Endothelial cell of umbilical vein (primary cell): Measurements from ENCODE around the gene KRTAP5-2. TPM values are rescaled to one million over a fixed set of nuclear protein-coding genes. Genes with fewer than 3 reads are reported as not detected.

ENCODE experiments used
- BruUV-seq: library from RNA; stranded (reverse); fragments of 400-500 nt; replicated peaks from 2 replicates; lab custom pipeline; 2021; lab: Mats Ljungman, UMichigan
- CTCF ChIA-PET: fragments of 300-600, 350-600 bp; sonication (Branson Sonifier 250); formaldehyde crosslinking; loops from one replicate; lab custom pipeline; 2021; ENCODE audit warnings: antibody characterized with exemption, inconsistent platforms; lab: Charles Lee
- POLR2A ChIA-PET: fragments of 300-600, 350-600 bp; sonication (Branson Sonifier 250); formaldehyde crosslinking; loops from one replicate; lab custom pipeline; 2021; ENCODE audit warnings: antibody characterized with exemption, inconsistent platforms; lab: Charles Lee
- DNase-seq: peaks from one replicate; pipeline ENCODE4 v3.0.0-alpha.2; 2011; ENCODE audit warnings: low read depth, low spot score
- FAIRE-seq: peaks from 2 replicates; lab custom pipeline; 2011; peaks lifted over from hg19 to GRCh38; lab: Jason Lieb, UNC
- H2AFZ ChIP-seq: 2 replicates; pipeline ENCODE4 v1.6.0; 2012; ENCODE audit warnings: low read depth, low read length, control low read depth, inconsistent platforms
- H3K27ac ChIP-seq: 2 replicates; pipeline ENCODE4 v1.5.1; 2011; ENCODE audit warnings: low read depth, mild to moderate bottlenecking, control low read depth, low read length, moderate library complexity; ENCODE audit not compliant: insufficient read depth
- H3K27me3 ChIP-seq, 2 experiments: 2 replicates each; pipeline versions ENCODE4 v1.6.0 to v1.6.1; 2011; ENCODE audit warnings: low read length in 2 of 2, mixed read lengths in 1 of 2; ENCODE audit not compliant: control insufficient read depth in 2 of 2, insufficient read depth in 2 of 2
- H3K36me3 ChIP-seq, 2 experiments: 2 replicates in 1 of 2; 3 replicates in 1 of 2; pipeline ENCODE4 v1.5.1; 2011; ENCODE audit warnings: low read length in 2 of 2, mild to moderate bottlenecking in 1 of 2, moderate library complexity in 1 of 2; ENCODE audit not compliant: control insufficient read depth in 2 of 2, insufficient read depth in 2 of 2; ENCODE audit errors: extremely low read depth in 1 of 2
- H3K4me1 ChIP-seq: 3 replicates; pipeline ENCODE4 v1.5.1; 2011; ENCODE audit warnings: mild to moderate bottlenecking, low read length; ENCODE audit not compliant: control insufficient read depth, insufficient read depth; ENCODE audit errors: extremely low read depth
- H3K4me2 ChIP-seq: 2 replicates; pipeline ENCODE4 v1.6.1; 2011; ENCODE audit warnings: low read length, control low read depth, mixed read lengths; ENCODE audit not compliant: insufficient read depth
- H3K4me3 ChIP-seq, 3 experiments: fragments of 200-600 bp in 1 of 3; sonication (generic), shearing (Covaris generic) in 1 of 3; replicated peaks in 1 of 3; 2 replicates each; pipeline ENCODE4 v1.5.1; 2011 to 2016; ENCODE audit warnings: control low read depth in 3 of 3, low read length in 3 of 3, mild to moderate bottlenecking in 2 of 3, inconsistent platforms in 1 of 3, low read depth in 1 of 3, moderate library complexity in 1 of 3; ENCODE audit not compliant: insufficient read depth in 1 of 3
- H3K79me2 ChIP-seq: 2 replicates; pipeline ENCODE4 v1.6.0; 2012; ENCODE audit warnings: low read length, inconsistent platforms; ENCODE audit not compliant: control insufficient read depth, insufficient read depth
- H3K9ac ChIP-seq: replicated peaks from 2 replicates; pipeline ENCODE3; 2011; ENCODE audit warnings: low read length, control low read depth; ENCODE audit not compliant: insufficient read depth; ENCODE audit errors: extremely low read depth
- H3K9me1 ChIP-seq: replicated peaks from 3 replicates; pipeline ENCODE4 v1.6.0; 2011; ENCODE audit warnings: mild to moderate bottlenecking, low read length; ENCODE audit not compliant: control insufficient read depth, insufficient read depth; ENCODE audit errors: extremely low read depth
- H3K9me3 ChIP-seq: replicated peaks from 2 replicates; pipeline ENCODE4 v1.5.1; 2012; ENCODE audit warnings: low read length, inconsistent platforms; ENCODE audit not compliant: control insufficient read depth, insufficient read depth
- H4K20me1 ChIP-seq: replicated peaks from 2 replicates; pipeline ENCODE3; 2011; ENCODE audit warnings: mild to moderate bottlenecking, low read length; ENCODE audit not compliant: control insufficient read depth, insufficient read depth; ENCODE audit errors: extremely low read depth
- CTCF ChIP-seq, 2 donors: IDR thresholded peaks; 1 replicate in 1 of 2; 2 replicates in 1 of 2; pipeline ENCODE4 v1.5.1; 2011; ENCODE audit warnings: low read length in 2 of 2, mild to moderate bottlenecking in 2 of 2, moderate library complexity in 2 of 2, control low read depth in 1 of 2, inconsistent platforms in 1 of 2, low read depth in 1 of 2; ENCODE audit not compliant: insufficient read depth in 1 of 2; ENCODE audit errors: extremely low read depth in 1 of 2
- GATA2 ChIP-seq: IDR thresholded peaks from 2 replicates; pipeline ENCODE4 v1.7.0; 2011; ENCODE audit warnings: low read depth, mild to moderate bottlenecking, moderate library complexity, mixed read lengths, low read length; ENCODE audit not compliant: insufficient read length, insufficient read depth
- MAX ChIP-seq: IDR thresholded peaks from 2 replicates; pipeline ENCODE4 v1.6.1; 2011; ENCODE audit not compliant: insufficient read depth, insufficient read length
- MYC ChIP-seq: IDR thresholded peaks from one replicate; pipeline ENCODE4 v1.6.1; 2011; ENCODE audit warnings: mild to moderate bottlenecking, low read depth, low read length
- dilution Hi-C: fragments of 300-500 bp; cut with MboI; formaldehyde crosslinking; loops from one replicate; pipeline ENCODE4 v1.15.0; 2019; ENCODE audit warnings: low sequenced_read_pairs; ENCODE audit not compliant: extremely low pct_ligation_motif_present
- intact Hi-C: fragments of 100-400 bp; cut with micrococcal nuclease; formaldehyde crosslinking; loops from one replicate; pipeline ENCODE4 v1.10.0; 2022
- polyA plus RNA-seq, 4 experiments: library from polyadenylated mRNA; depleted of rRNA in 3 of 4; stranded (reverse) in 3 of 4; unstranded in 1 of 4; fragments of >200 nt; gene quantifications; 2 replicates each; pipeline versions ENCODE4 v1.2.1 to v1.2.3, GENCODE V29; 2011 to 2012; ENCODE audit warnings: missing spikeins in 1 of 4
- total RNA-seq: library from RNA; stranded (reverse); gene quantifications from 2 replicates; pipeline ENCODE4 v1.2.3, GENCODE V29; 2021

The KRTAP5-2 gene
- total and polyA plus RNA-seq, 2 donors (not counting 3 experiments of a cell fraction or from before 2014, with no cell fraction given), result not detected

GRCh38 chr11:1574933-1575242 is 23.2 kb downstream of the KRTAP5-2 start:
- H3K4me3 ChIP-seq, result no peak overlapping the region
- H3K79me2 ChIP-seq, result no peaks in the 10 kb centered on the region
- H3K9ac ChIP-seq, result no peak overlapping the region
- no peaks in the 10 kb centered on the region for H3K36me3 ChIP-seq
- no peaks in the 10 kb centered on the region for H3K9me3 ChIP-seq
- H3K27ac ChIP-seq, result no peak overlapping the region
- intact Hi-C loops (loop anchor here (1.0 to 10.0 kb wide), 6 partner anchors 29 to 372 kb away; partner anchors contain the start of gene TOLLIP), dilution Hi-C loops (no loop called here)
- H3K4me1 ChIP-seq, result peaks cover 5% of the 10 kb centered on the region
- H3K27me3 ChIP-seq, result peaks cover 10 to 16% of the 10 kb centered on the region in 2 experiments
- ChIA-PET CTCF (interaction anchor here (0.5 to 7.6 kb wide), 55 partner anchors 10 to 520 kb away, joined by 3 to 313 read pairs (median 4); partner anchors contain the start of genes KRTAP5-1, KRTAP5-2 and KRTAP5-4), POLR2A (interaction anchor here (0.6 kb wide), 1 partner anchor 10 kb away, joined by 13 read pairs; the partner anchor contains the start of gene KRTAP5-1)
- H3K9me1 ChIP-seq, result no peaks in the 10 kb centered on the region
- BruUV-seq, result no TSS peak
- DNase-seq (no peak), FAIRE-seq (no peak)
- H3K4me2 ChIP-seq, result no peak overlapping the region
- no peak overlapping the region for H2AFZ ChIP-seq
- no peaks in the 10 kb centered on the region for H4K20me1 ChIP-seq
- TF ChIP-seq GATA2, result no peak

GRCh38 chr11:1574238-1574932 is 23.7 kb downstream of the KRTAP5-2 start:
- Histone ChIP-seq H4K20me1 (no peaks in the 10 kb centered on the region), H2AFZ (no peak overlapping the region), H3K36me3 (no peaks in the 10 kb centered on the region), H3K9me3 (no peaks in the 10 kb centered on the region), H3K27ac (no peak overlapping the region), H3K79me2 (no peaks in the 10 kb centered on the region), H3K4me2 (peak overlapping the region; percentile 22), H3K9me1 (no peaks in the 10 kb centered on the region), H3K27me3 (peaks cover 10 to 16% of the 10 kb centered on the region in 2 experiments), H3K4me3 (no peak overlapping the region), H3K4me1 (peaks cover 5% of the 10 kb centered on the region), H3K9ac (no peak overlapping the region)
- ChIA-PET CTCF (interaction anchor here (0.5 to 7.6 kb wide), 55 partner anchors 10 to 520 kb away, joined by 3 to 313 read pairs (median 4); partner anchors contain the start of genes KRTAP5-1, KRTAP5-2 and KRTAP5-4), POLR2A (interaction anchor here (0.6 kb wide), 1 partner anchor 10 kb away, joined by 13 read pairs; the partner anchor contains the start of gene KRTAP5-1)
- dilution Hi-C loops, result no loop called here
- intact Hi-C loops, result loop anchor here (1.0 to 10.0 kb wide), 6 partner anchors 28 to 372 kb away; partner anchors contain the start of gene TOLLIP
- DNase-seq, result peak; percentile 40
- TF ChIP-seq CTCF (IDR thresholded peaks at IDR 0.05; ENCODE audit: extremely low read depth in 1 of 2, insufficient read depth in 1 of 2, low read depth in 1 of 2, low read length in 2 of 2), result peak; percentile 70 to 80
- TF ChIP-seq MAX, result no peak
- no peak for TF ChIP-seq MYC
- BruUV-seq, result no TSS peak
- FAIRE-seq, result peak; percentile 71
